ENCODE results near the gene LRRC53.

LRRC53 gene

GRCh38 chr1:74431531-74431930 is 80.9 kb downstream of the LRRC53 start:
- DNase-seq (ENCODE audit: low read depth in 2 of 2): no peak

DNA sequence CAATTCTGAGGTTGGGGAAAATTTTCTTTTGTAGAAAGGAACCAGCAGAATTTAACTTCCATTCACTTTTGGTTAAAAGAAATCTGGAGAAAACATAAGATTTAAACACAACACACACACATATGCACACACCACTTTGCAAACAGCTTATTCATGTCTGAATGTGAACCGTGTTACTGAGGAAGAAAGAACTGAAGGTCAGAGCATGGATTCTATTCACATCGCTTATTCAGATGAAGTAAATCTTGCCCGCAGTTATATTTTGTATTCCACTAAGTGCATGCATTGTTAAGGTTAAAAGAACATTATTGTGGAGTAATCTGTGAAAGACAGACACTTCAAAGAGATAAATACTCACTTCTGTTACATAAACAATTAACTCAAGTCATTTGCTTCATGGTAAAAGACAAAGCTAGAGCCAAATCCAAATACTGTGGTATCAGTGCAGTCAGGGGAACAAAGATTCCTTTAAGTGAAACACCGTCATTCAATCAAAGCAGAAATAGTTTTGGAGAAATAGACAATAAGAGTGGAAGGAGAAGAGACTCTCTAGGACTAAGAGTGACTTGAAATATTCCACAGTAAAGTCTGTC is 82.0 kb downstream of the LRRC53 start:
- DNase-seq (ENCODE audit: low read depth in 2 of 2): no peak

- no peak for DNase-seq (ENCODE audit: low read depth in 2 of 2)
Observed at GRCh38 chr1:74429580-74429979, 82.8 kb downstream of the LRRC53 start.

DNA sequence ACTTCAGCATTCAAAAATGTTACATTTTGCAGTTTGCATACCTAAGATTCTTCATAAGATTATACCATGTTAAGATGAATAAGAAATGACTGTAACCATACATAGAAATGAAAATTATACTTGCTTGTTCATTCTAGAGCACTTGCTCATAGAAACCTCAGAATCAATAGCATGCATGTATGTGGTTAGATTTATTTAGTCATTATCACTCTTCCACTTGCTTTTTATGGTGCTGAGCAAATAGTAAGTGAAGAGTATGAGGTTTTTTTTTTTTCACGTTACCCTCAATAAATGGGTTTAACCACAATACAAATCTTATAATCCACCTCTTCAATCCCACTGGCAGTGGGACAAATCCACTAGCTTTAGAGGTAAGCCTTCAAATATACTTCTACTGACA is 84.7 kb downstream of the LRRC53 start:
- no peak for DNase-seq (ENCODE audit: low read depth in 2 of 2)

DNA sequence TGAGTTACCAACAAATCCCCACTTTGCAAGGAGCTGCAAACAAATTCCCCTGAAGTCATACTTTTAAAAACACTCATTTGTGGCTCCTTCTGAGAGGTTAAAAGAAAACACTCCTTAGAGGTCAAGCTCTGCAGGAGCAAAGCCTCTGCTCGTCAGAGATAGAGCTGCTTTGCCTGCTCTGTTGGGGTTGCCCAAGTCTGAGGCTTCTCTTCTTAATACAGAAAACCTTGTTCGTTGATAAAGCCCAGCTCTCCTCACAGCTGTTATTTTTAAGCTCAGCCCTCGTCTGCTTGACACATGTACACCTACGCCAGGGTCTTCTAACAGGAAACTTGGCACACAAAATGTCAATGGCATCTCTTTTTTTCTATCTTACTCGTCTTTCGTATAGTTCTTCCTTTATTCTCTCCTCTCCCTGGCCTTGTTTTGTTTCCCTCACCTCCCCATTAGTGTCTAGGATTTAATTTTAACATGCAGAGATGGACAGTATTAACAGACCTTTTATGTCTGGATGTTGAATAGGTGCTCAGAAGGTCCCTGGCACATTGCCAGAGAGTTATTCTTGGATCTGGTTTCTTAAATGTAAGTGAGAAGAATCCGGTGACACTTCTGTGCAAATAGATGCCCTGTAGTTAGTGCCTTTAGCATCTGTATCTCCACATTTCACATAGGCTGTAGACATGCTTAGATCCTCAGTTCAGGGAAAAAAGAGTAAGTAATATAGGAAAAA is 86.0 kb downstream of the LRRC53 start:
- DNase-seq (ENCODE audit: low read depth in 2 of 2): no peak

DNA sequence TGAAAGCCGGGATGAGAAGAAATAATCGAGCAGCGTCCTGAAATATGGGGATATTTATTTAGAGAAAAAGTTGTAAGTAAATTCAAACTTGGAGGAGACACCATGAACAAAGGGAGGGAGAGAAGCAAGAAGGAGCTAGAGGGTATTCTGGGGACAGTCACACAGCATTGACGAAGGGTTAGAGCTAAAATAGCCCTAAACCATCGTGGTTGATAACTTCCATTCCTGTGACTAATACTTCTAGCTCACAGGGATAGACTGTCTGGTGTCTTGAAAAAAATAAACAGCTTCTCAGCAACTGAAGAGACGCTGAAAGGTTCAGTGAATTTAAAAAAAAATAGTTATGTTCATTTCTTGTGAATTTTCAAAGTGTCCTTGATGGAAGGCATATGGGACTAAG is 86.7 kb downstream of the LRRC53 start:
- no peak for DNase-seq (ENCODE audit: low read depth in 2 of 2)

DNA sequence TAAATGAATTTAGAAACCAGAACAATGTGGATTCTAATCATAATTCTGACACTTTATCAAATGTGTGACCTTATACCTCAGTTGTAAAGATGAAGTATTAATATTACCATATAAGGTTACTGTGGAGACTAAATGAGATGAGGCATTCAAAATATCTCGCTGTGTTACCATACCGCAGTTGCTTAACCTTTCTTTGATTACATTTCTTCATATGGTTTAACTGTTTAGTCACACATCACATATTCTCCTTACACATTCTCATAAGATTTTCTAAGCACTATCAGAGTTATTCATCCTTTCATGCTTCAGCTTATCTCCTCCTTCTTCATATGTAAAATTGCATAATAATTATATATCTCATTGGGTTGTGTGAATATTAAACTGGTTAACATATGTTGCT is 88.9 kb downstream of the LRRC53 start:
- no peak for DNase-seq (ENCODE audit: low read depth in 2 of 2)

DNA sequence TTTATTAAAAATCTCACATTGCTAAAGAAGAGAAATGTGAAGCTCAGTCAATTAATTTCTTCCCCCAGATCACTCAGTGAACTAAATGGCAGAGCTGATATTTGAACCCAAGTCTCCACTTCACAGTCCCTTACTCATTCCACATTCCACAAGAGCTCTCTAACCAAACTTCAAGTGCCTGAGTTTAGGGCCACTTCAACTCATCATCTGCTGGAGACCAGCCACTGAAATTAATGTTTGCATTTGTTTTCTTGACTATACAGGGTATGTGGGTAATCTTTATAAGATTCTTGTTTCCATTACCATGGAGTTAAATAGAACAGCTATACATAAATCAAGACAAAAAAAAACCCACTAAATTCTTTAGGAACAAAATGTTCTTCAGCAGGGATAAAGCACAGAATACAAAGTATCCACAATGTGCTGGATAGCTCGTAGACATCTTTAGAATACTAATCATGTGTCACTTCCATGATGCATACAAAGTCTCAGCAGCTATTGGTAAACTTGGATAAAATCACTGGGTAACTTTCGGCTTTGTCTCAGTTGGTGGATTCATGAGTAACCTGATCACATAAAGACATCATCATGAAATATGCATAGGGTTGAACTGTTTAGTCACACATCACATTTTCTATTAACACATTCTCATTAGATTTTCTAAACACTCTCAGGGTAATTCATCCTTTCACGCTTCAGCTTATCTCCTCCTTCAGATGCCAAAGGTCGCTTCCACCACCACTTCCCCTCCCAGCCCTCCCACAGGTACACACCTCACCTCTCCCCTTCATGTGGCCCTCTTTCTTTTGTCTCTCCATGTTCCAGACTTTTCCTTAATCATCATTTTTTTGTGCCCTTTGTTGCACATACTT is 89.8 kb downstream of the LRRC53 start:
- no peak for DNase-seq (ENCODE audit: low read depth in 2 of 2)

DNA sequence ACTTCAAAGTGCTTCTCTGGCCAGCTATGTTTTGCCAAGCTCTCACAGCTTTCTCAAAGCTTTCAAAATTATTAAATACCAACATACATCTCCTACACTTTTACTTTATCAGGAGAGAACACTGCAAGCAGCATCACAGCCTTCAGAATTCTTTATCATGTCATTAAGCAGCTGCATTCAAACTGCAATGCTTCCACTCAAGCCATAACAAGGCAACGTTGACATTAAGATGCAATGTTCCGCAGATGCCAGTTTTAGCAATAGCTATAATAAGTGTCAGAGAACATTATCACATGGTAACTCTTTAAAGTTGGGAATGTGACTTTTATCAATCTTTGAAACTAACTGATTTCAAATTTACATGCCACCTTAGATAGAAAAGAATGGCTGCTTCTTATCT is 91.9 kb downstream of the LRRC53 start:
- DNase-seq (ENCODE audit: low read depth in 2 of 2): no peak
